Tibial artery (tissue), 4 donors: ENCODE measurements around the gene CENPC.
"Not testable (repeated sequence)": the region's sequence is repeated elsewhere in the genome, so short reads cannot be mapped to it uniquely, and the experiment has no call there.

Experiments used
- DNase-seq, 2 donors: peaks; one replicate each; pipeline ENCODE4 v3.0.0-alpha.2; 2019
- H3K27ac ChIP-seq, 2 donors: fragments of 200-600 bp; sonication (generic) in 1 of 2; 1 replicate in 1 of 2; 2 replicates in 1 of 2; pipeline ENCODE4 v1.5.1; 2018 to 2019; ENCODE audit warnings: mild to moderate bottlenecking in 1 of 2
- H3K27me3 ChIP-seq, 2 donors: fragments of 200-600 bp; sonication (generic) in 1 of 2; one replicate each; pipeline versions ENCODE4 v1.5.1 to v1.6.0; 2016 to 2019
- H3K36me3 ChIP-seq, 3 donors: fragments of 200-600 bp; sonication (generic) in 2 of 3; one replicate each; pipeline ENCODE4 v1.5.1; 2016 to 2019; ENCODE audit warnings: mild to moderate bottlenecking in 2 of 3
- H3K4me1 ChIP-seq, 4 donors: fragments of 200-600 bp; sonication (generic) in 2 of 4; 1 replicate in 3 of 4; 2 replicates in 1 of 4; pipeline ENCODE4 v1.5.1; 2016 to 2019
- H3K4me3 ChIP-seq, 2 donors: fragments of 200-600 bp; sonication (generic) in 1 of 2; 1 replicate in 1 of 2; 2 replicates in 1 of 2; pipeline ENCODE4 v1.5.1; 2018 to 2019; ENCODE audit warnings: mild to moderate bottlenecking in 2 of 2
- H3K9me3 ChIP-seq, 3 donors: fragments of 200-600 bp; sonication (generic) in 1 of 3; one replicate each; pipeline ENCODE4 v1.5.1; 2016 to 2019
- intact Hi-C: fragments of 100-400 bp; cut with DNase I; formaldehyde crosslinking; loops from one replicate; pipeline ENCODE4 v1.15.0; 2023; ENCODE audit warnings: low total_unique reads
- TF ChIP-seq, protein P1 (sequence below), 2 experiments: fragments of 200-600 bp in 1 of 2; fragments of 450-650 bp in 1 of 2; IDR thresholded peaks; one replicate each; pipeline ENCODE4 v1.5.1; 2017 to 2019; ENCODE audit warnings: antibody characterized with exemption in 2 of 2, mild to moderate bottlenecking in 1 of 2, moderate library complexity in 1 of 2

The CENPC gene

GRCh38 chr4:67535280-67535840, 9.9 kb downstream of the CENPC start:
- intact Hi-C loops: loop anchor here (10.0 kb wide), 1 partner anchor 89 kb away; no protein-coding TSS in a partner anchor
- H3K27ac ChIP-seq: no peak overlapping the region
- DNase-seq: no peak
- H3K36me3 ChIP-seq: peaks cover 49 to 79% (median 58%) of the 10 kb centered on the region in 3 donors
- no peaks in the 10 kb centered on the region for H3K9me3 ChIP-seq
- H3K27me3 ChIP-seq: no peaks in the 10 kb centered on the region
- TF ChIP-seq, protein P1, sequence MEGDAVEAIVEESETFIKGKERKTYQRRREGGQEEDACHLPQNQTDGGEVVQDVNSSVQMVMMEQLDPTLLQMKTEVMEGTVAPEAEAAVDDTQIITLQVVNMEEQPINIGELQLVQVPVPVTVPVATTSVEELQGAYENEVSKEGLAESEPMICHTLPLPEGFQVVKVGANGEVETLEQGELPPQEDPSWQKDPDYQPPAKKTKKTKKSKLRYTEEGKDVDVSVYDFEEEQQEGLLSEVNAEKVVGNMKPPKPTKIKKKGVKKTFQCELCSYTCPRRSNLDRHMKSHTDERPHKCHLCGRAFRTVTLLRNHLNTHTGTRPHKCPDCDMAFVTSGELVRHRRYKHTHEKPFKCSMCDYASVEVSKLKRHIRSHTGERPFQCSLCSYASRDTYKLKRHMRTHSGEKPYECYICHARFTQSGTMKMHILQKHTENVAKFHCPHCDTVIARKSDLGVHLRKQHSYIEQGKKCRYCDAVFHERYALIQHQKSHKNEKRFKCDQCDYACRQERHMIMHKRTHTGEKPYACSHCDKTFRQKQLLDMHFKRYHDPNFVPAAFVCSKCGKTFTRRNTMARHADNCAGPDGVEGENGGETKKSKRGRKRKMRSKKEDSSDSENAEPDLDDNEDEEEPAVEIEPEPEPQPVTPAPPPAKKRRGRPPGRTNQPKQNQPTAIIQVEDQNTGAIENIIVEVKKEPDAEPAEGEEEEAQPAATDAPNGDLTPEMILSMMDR (IDR thresholded peaks at IDR 0.05): no peak
- no peaks in the 10 kb centered on the region for H3K4me1 ChIP-seq
- no peak overlapping the region for H3K4me3 ChIP-seq

GRCh38 chr4:67533112-67533511, 12.2 kb downstream of the CENPC start:
- H3K9me3 ChIP-seq: no peaks in the 10 kb centered on the region
- H3K36me3 ChIP-seq: peaks cover 49 to 80% (median 59%) of the 10 kb centered on the region in 3 donors
- no peaks in the 10 kb centered on the region for H3K4me1 ChIP-seq
- no peak overlapping the region for H3K27ac ChIP-seq
- DNase-seq: no peak
- TF ChIP-seq, protein P1 (IDR thresholded peaks at IDR 0.05): no peak
- intact Hi-C loops: loop anchor here (10.0 kb wide), 1 partner anchor 92 kb away; no protein-coding TSS in a partner anchor
- H3K27me3 ChIP-seq: no peaks in the 10 kb centered on the region
- no peak overlapping the region for H3K4me3 ChIP-seq

GRCh38 chr4:67532397-67532796, 12.9 kb downstream of the CENPC start:
- H3K27me3 ChIP-seq, H3K4me3 ChIP-seq, H3K9me3 ChIP-seq, H3K4me1 ChIP-seq, H3K27ac ChIP-seq, DNase-seq: not testable (repeated sequence)
- intact Hi-C loops: loop anchor here (10.0 kb wide), 1 partner anchor 92 kb away; no protein-coding TSS in a partner anchor
- H3K36me3 ChIP-seq: peaks cover 45 to 76% (median 54%) of the 10 kb centered on the region in 3 donors

- no peak for DNase-seq
- H3K4me1 ChIP-seq: no peaks in the 10 kb centered on the region
- TF ChIP-seq, protein P1 (IDR thresholded peaks at IDR 0.05): no peak
- no peak overlapping the region for H3K27ac ChIP-seq
- intact Hi-C loops: loop anchor here (10.0 kb wide), 1 partner anchor 93 kb away; no protein-coding TSS in a partner anchor
- peaks cover 39 to 68% (median 47%) of the 10 kb centered on the region in 3 donors for H3K36me3 ChIP-seq
- H3K9me3 ChIP-seq: no peaks in the 10 kb centered on the region
- no peaks in the 10 kb centered on the region for H3K27me3 ChIP-seq
- no peak overlapping the region for H3K4me3 ChIP-seq
Observed at GRCh38 chr4:67531379-67531962, 13.8 kb downstream of the CENPC start.

DNA sequence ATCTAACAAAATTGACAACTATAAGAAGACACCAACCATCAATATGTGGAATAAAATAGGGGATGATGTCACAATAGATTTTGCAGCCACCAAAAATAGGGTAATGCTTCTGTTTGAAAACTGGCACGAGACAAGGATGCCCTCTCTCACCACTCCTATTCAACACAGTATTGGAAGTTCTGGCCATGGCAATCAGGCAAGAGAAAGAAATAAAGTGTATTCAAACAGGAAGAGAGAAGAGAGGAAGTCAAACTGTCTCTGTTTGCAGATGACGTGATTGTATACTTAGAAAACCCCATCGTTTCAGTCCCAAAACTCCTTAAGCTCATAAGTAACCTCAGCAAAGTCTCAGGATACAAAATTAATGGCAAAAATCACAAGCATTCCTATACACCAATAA, 21.2 kb downstream of the CENPC start:
- DNase-seq, H3K9me3 ChIP-seq, H3K27ac ChIP-seq, H3K27me3 ChIP-seq, intact Hi-C loops, H3K4me1 ChIP-seq, H3K4me3 ChIP-seq: not testable (repeated sequence)
- H3K36me3 ChIP-seq: peaks cover 5 to 13% (median 7%) of the 10 kb centered on the region in 3 donors

GRCh38 chr4:67522851-67523671, 22.2 kb downstream of the CENPC start:
- no peaks in the 10 kb centered on the region for H3K27me3 ChIP-seq
- H3K4me3 ChIP-seq: no peak overlapping the region
- intact Hi-C loops: no loop called here
- DNase-seq: no peak
- H3K4me1 ChIP-seq: no peaks in the 10 kb centered on the region
- H3K36me3 ChIP-seq: peaks cover 8 to 14% (median 10%) of the 10 kb centered on the region in 3 donors
- no peak overlapping the region for H3K27ac ChIP-seq
- TF ChIP-seq, protein P1 (IDR thresholded peaks at IDR 0.05): no peak
- H3K9me3 ChIP-seq: no peaks in the 10 kb centered on the region
